Esophagus muscularis mucosa (tissue), 4 donors: Measurements from ENCODE around the gene GJD2. TPM values are rescaled to one million over a fixed set of nuclear protein-coding genes. Genes with fewer than 3 reads are reported as not detected.

Source experiments
- DNase-seq: peaks from one replicate; pipeline ENCODE4 v3.0.0-alpha.2; 2017; ENCODE audit errors: extremely low spot score
- H3K27ac ChIP-seq, 4 donors: fragments of 200-600 bp; sonication (generic); replicated peaks in 1 of 4; 1 replicate in 3 of 4; 2 replicates in 1 of 4; pipeline ENCODE4 v1.5.1; 2016 to 2019; ENCODE audit warnings: mild to moderate bottlenecking in 1 of 4
- H3K27me3 ChIP-seq, 4 donors: fragments of 200-600 bp; sonication (generic); one replicate each; pipeline versions ENCODE4 v1.5.1 to v1.6.0; 2016 to 2019
- H3K36me3 ChIP-seq, 4 donors: fragments of 200-600 bp; sonication (generic); one replicate each; pipeline ENCODE4 v1.5.1; 2016 to 2019
- H3K4me1 ChIP-seq, 4 donors: fragments of 200-600 bp; sonication (generic); one replicate each; pipeline ENCODE4 v1.5.1; 2016 to 2019
- H3K4me3 ChIP-seq, 4 donors: fragments of 200-600 bp; sonication (generic); 1 replicate in 2 of 4; 2 replicates in 2 of 4; pipeline ENCODE4 v1.5.1; 2016 to 2019; ENCODE audit warnings: mild to moderate bottlenecking in 4 of 4, moderate library complexity in 1 of 4
- H3K9me3 ChIP-seq, 4 donors: fragments of 200-600 bp; sonication (generic); 1 replicate in 3 of 4; 2 replicates in 1 of 4; pipeline ENCODE4 v1.5.1; 2016 to 2019
- EP300 ChIP-seq: sonication (generic); formaldehyde crosslinking; IDR thresholded peaks from one replicate; pipeline ENCODE4 v1.6.1; 2017; ENCODE audit warnings: antibody characterized with exemption
- POLR2A ChIP-seq: fragments of 450-650 bp; IDR thresholded peaks from one replicate; pipeline ENCODE4 v1.6.1; 2017; ENCODE audit warnings: antibody characterized with exemption, moderate library complexity, mild to moderate bottlenecking, low read depth
- POLR2AphosphoS5 ChIP-seq, 2 donors: sonication (generic); formaldehyde crosslinking; IDR thresholded peaks; one replicate each; pipeline ENCODE4 v1.6.1; 2017; ENCODE audit warnings: antibody characterized with exemption in 2 of 2
- WGBS: methylation state at CpG from one replicate; pipeline ENCODE4 v1.1.5; 2018; 5-methylcytosine and 5-hydroxymethylcytosine counted together
- intact Hi-C: fragments of 100-400 bp; cut with DNase I; formaldehyde crosslinking; loops from one replicate; pipeline ENCODE4 v1.15.1; 2023
- total RNA-seq, 4 donors: library from RNA; depleted of rRNA; stranded (reverse); fragments of >200 nt; gene quantifications; one replicate each; pipeline versions ENCODE4 v1.1.0 to v1.2.1, GENCODE V29; 2016
- TF ChIP-seq, protein P1 (sequence below), 3 experiments: fragments of 200-600 bp in 2 of 3; fragments of 450-650 bp in 1 of 3; sonication (generic) in 2 of 3; IDR thresholded peaks; one replicate each; pipeline ENCODE4 v1.5.1; 2017 to 2019; ENCODE audit warnings: antibody characterized with exemption in 3 of 3, mild to moderate bottlenecking in 2 of 3, moderate library complexity in 1 of 3

Gene GJD2
- total RNA-seq, 4 donors from 2014 or later = not detected

DNA sequence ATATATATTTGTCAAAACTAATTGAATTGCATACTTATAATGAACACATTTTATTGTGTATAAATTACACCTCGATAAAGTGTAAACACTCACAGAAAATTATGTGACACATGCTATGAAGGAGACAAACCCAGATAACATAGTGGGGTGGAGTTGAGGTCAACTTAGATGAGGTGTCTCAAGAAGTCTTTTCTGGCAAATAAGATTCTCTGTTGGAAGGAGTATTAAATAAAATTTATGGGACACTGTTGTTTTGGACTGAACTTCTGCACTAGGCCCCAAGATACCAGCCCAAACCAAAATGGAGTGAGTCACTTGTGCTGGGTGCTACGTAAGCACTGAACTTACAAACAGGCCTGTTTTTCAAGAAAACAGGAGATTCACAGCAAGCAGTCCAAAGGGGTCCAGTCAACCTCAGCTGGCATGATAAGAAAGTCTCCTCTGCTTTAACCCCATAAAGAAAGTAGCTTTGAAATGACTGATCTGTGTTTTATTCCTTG, 21.9 kb upstream of the GJD2 start:
- 54% methylated on average over 2 of the region's 2 CpGs for WGBS
- intact Hi-C loops = no loop called here
- no peak for DNase-seq

DNA sequence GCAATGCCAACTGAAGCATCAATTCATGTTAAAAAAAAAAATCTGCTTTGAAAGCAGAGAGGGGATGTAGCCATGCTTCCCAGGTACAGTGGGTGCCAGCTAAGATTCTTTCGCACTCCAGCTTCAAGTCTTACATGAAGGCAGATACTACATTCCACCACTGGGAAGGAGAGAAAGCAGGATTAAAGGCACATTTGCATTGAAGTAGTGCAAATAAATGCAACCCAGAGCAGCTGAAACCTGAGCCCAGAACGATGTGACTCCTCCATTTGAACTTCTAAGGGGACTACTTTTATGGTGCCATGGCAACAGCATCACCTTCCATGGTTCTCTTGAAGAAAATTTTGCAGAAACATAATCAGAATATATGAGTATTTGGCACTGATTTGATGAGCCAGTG, 19.1 kb upstream of the GJD2 start:
- H3K27ac ChIP-seq = no peak overlapping the region
- no peaks in the 10 kb centered on the region for H3K4me1 ChIP-seq
- H3K9me3 ChIP-seq = no peaks in the 10 kb centered on the region
- intact Hi-C loops = no loop called here
- TF ChIP-seq POLR2A (no peak), POLR2AphosphoS5 (IDR thresholded peaks at IDR 0.05) (no peak), EP300 (no peak)
- TF ChIP-seq, protein P1, sequence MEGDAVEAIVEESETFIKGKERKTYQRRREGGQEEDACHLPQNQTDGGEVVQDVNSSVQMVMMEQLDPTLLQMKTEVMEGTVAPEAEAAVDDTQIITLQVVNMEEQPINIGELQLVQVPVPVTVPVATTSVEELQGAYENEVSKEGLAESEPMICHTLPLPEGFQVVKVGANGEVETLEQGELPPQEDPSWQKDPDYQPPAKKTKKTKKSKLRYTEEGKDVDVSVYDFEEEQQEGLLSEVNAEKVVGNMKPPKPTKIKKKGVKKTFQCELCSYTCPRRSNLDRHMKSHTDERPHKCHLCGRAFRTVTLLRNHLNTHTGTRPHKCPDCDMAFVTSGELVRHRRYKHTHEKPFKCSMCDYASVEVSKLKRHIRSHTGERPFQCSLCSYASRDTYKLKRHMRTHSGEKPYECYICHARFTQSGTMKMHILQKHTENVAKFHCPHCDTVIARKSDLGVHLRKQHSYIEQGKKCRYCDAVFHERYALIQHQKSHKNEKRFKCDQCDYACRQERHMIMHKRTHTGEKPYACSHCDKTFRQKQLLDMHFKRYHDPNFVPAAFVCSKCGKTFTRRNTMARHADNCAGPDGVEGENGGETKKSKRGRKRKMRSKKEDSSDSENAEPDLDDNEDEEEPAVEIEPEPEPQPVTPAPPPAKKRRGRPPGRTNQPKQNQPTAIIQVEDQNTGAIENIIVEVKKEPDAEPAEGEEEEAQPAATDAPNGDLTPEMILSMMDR (IDR thresholded peaks at IDR 0.05) = no peak
- DNase-seq = no peak
- H3K4me3 ChIP-seq = no peak overlapping the region
- H3K36me3 ChIP-seq = no peaks in the 10 kb centered on the region
- H3K27me3 ChIP-seq = no peaks in the 10 kb centered on the region
- 52% methylated on average over 2 of the region's 2 CpGs for WGBS

More for the DNA sequence above, 21.9 kb upstream of the GJD2 start:
- Histone ChIP-seq H3K9me3 (no peaks in the 10 kb centered on the region), H3K36me3 (no peaks in the 10 kb centered on the region), H3K4me1 (no peaks in the 10 kb centered on the region), H3K27me3 (no peaks in the 10 kb centered on the region), H3K27ac (no peak overlapping the region), H3K4me3 (no peak overlapping the region)
- TF ChIP-seq, protein P1 (IDR thresholded peaks at IDR 0.05) = no peak
- TF ChIP-seq POLR2AphosphoS5 (IDR thresholded peaks at IDR 0.05) = no peak
- TF ChIP-seq POLR2A = no peak
- no peak for TF ChIP-seq EP300

DNA sequence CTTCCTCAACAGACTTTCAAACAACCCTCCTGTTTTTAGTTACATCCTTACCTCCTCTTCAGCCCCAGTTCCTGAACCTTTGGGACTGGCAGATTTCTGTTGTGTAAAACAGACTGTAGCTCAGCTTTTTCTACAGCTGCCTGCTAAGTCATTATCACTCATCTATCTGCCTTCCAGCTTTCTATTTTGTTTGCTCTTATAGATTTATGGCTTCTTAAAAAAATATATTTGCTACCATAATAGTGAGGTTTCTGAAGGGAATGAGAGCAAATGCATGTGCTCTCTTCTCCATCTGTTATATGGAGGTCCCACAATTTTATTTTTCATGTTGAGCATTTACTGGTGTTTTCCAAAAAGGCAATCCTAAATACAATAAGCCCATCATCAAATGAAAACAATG, 18.2 kb upstream of the GJD2 start:
- Histone ChIP-seq H3K4me1 (no peaks in the 10 kb centered on the region), H3K27ac (no peak overlapping the region), H3K9me3 (no peaks in the 10 kb centered on the region), H3K4me3 (no peak overlapping the region), H3K27me3 (no peaks in the 10 kb centered on the region), H3K36me3 (no peaks in the 10 kb centered on the region)
- TF ChIP-seq POLR2AphosphoS5 (IDR thresholded peaks at IDR 0.05) (no peak), POLR2A (no peak), EP300 (no peak)
- TF ChIP-seq, protein P1 (IDR thresholded peaks at IDR 0.05) = no peak
- DNase-seq = no peak
- intact Hi-C loops = no loop called here

DNA sequence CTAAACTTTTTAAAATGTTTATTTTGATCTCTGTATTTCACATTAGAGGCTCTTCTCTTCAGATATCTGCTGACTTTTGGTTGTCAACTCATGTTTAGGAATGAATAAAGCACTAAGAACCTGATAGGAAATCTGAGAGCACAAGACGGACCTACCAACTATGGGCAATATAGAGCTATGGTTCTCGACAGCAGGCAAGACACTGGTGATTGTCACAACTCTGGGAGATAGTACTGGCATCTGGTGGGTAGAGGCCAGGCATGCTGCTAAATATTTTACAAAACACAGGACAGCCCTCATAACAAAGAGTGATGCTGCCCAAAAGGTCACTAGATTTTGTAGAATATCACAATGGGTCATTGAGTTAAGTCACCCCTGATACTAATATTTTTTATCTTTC, 17.5 kb upstream of the GJD2 start:
- intact Hi-C loops = no loop called here
- no peak for DNase-seq
- no peak overlapping the region for H3K4me3 ChIP-seq
- WGBS = 93% methylated on average over 2 of the region's 2 CpGs
- H3K27ac ChIP-seq = no peak overlapping the region
- no peaks in the 10 kb centered on the region for H3K36me3 ChIP-seq
- H3K9me3 ChIP-seq = no peaks in the 10 kb centered on the region
- no peaks in the 10 kb centered on the region for H3K27me3 ChIP-seq
- H3K4me1 ChIP-seq = no peaks in the 10 kb centered on the region
- TF ChIP-seq POLR2A (no peak), EP300 (no peak), POLR2AphosphoS5 (IDR thresholded peaks at IDR 0.05) (no peak)
- TF ChIP-seq, protein P1 (IDR thresholded peaks at IDR 0.05) = no peak

DNA sequence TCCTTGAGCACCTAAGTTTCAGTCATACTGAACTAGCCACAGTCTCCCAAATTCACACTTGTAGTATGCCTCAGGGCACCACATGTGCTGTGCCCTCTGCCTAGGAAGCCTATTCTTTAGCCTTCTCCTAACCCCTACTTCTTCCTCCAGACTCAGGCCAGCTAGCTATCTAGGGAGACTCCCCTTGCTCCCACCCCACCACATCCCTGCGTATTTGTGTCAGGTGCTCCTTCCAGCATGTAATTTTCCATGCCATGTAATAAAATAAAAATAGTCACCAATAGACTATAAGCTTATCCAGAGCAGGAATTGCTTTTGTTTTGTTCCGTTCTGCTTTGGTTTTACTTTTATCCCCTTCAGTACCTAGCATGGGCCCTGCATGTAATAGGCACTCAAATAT, 14.9 kb upstream of the GJD2 start:
- Histone ChIP-seq H3K4me1 (no peaks in the 10 kb centered on the region), H3K27ac (no peak overlapping the region), H3K36me3 (no peaks in the 10 kb centered on the region), H3K9me3 (no peaks in the 10 kb centered on the region), H3K27me3 (no peaks in the 10 kb centered on the region), H3K4me3 (no peak overlapping the region)
- WGBS = 89% methylated on average over 2 of the region's 2 CpGs
- TF ChIP-seq, protein P1 (IDR thresholded peaks at IDR 0.05) = no peak
- TF ChIP-seq POLR2A (no peak), EP300 (no peak), POLR2AphosphoS5 (IDR thresholded peaks at IDR 0.05) (no peak)
- DNase-seq = no peak
- intact Hi-C loops = no loop called here
